ENCODE data around the gene HIVEP3. TPM values are rescaled to one million over a fixed set of nuclear protein-coding genes. Genes with fewer than 3 reads are reported as not detected.

Gene HIVEP3
- total RNA-seq, 1 donor from 2014 or later: 2.0 TPM

DNA sequence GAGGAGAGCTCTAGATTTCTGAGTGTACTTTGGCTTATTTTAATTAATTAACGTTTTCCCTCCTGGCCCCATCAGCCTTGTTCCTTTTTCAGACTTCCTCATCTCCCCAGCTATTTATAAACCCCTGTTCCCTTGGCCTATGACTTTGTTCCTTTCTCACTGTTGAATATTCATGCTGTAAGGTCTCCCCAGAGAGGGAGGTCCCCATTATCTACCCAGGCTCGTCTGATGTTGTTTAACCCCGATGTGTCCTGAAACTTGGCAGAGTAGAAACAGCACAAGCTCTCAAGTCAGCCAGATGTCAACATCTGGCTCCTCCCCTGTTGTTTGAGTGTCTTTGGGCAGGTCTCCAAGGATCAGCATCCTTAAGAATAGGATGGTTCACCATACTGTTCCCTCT lies 153.6 kb downstream of the HIVEP3 start:
- DNase-seq (ENCODE audit: low read depth): no peak

DNA sequence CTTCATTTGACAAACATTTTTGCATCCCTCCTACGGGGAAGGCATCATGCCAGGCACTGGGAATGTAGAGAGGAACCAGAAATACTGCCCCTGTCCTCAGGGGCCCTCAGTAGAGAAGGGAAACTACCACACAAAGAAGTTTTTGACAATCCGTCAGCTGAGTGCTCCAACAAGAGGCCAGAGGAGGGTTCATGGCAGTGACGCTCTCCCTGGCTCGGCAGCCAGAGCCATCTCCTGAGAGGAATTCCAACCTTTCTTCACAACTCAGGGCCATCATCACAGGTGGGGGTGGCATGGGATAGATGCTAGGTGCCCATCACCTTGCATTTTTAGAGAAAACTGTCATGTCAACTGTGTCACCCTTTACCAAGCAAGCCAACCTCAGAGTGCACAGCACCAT lies 154.1 kb downstream of the HIVEP3 start:
- DNase-seq (ENCODE audit: low read depth): no peak

DNA sequence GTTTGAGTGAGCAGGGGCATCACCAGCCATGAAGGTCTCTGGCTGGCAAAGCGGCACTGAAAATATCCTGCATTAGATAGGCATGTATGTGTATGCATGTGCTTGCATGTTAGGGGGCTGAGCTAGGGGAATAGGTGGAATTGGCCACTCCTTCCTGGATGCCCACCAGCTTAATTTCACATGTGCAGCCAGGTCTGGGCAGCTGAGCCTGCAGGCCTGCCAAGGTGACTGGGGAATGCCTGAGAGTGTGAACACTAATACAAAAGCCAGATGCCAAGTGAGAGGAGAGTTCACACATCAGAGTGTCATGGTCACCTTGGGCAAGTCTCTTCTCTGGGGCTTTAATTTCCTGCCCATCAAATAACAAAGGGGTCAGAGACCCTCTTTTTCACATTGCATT lies 155.9 kb downstream of the HIVEP3 start:
- no peak for DNase-seq (ENCODE audit: low read depth)

DNA sequence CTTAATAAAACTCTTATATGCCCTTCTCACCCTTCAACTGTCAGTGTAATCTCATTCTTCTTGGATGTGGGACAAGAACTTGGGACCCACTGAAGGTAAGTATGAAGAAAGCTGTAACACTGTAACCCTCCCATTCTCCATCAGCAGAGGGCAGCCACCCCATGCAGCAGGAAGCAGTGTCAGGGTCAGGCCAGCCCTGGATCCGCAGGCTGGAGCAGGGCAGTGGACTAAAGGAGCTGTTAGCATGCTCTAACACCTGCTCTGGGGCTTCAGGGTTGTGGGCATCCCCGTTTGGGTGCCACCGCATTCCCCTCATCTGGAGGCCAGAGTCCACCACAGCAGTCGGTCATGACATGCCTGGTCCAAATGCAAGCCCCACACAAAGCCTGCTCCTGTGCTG lies 156.5 kb downstream of the HIVEP3 start:
- DNase-seq (ENCODE audit: low read depth): peak; percentile 58

- no peak for DNase-seq (ENCODE audit: low read depth)
Observed at GRCh38 chr1:41758904-41759548, 159.7 kb downstream of the HIVEP3 start.

- DNase-seq (ENCODE audit: low read depth): no peak
Observed at GRCh38 chr1:41758500-41758899, 160.2 kb downstream of the HIVEP3 start.

DNA sequence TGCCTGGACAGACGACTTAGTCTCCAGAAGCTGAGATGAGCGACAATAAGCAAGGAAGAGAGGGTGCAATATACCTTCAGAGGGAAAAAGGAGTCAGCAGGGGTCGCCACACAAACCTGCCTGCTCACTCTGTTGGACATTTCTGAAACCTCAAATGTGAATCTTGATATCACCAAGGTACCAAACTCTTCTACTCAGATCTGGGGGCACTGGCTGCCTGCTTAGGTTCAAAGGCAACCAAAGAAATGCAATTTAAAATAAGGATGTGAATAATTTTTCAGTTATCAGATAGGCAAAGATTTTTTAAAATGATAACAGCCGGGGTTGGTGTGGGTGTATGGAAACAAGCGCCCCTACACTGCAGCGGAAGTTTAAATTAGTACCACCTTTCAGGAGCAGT lies 164.2 kb downstream of the HIVEP3 start:
- DNase-seq (ENCODE audit: low read depth): no peak

- DNase-seq (ENCODE audit: low read depth): no peak
Observed at GRCh38 chr1:41752514-41753170, 166.1 kb downstream of the HIVEP3 start.

GRCh38 chr1:41751804-41752513 lies 166.8 kb downstream of the HIVEP3 start:
- no peak for DNase-seq (ENCODE audit: low read depth)

DNA sequence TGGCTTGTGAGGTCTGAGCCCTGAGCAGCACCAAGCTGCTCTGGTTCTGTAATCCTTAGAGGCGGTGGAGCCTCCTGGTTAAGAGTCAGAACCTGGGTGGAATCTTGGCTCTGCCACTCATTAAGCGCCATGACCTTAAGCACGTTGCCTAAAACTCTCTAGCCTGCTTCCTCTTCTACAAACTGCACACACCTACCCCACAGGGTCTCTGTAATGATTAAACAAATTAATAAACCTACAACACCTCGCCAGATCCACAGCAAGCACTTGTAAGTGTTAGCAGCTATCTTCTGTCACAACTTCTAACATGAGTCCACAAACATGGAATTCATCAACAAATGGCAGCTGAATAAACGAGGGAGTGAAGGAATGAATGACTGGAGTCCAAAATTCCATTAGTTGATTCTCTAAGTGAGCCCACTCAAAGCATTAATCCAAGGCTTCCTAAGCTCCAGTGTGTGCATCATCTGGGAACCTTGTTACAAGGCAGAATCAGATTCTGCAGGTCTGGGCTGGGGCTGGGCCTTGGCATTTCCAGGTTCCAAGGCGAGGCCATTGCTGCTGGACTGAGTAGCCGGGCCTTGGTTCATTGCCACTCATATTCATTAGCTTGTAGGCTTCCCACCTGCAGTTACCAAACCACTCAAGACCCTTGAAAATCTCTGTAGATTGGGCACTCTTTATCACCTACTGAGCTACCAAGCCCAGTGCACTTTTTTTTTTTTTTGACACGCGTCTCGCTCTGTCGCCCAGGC lies 168.6 kb downstream of the HIVEP3 start:
- no peak for DNase-seq (ENCODE audit: low read depth)

DNA sequence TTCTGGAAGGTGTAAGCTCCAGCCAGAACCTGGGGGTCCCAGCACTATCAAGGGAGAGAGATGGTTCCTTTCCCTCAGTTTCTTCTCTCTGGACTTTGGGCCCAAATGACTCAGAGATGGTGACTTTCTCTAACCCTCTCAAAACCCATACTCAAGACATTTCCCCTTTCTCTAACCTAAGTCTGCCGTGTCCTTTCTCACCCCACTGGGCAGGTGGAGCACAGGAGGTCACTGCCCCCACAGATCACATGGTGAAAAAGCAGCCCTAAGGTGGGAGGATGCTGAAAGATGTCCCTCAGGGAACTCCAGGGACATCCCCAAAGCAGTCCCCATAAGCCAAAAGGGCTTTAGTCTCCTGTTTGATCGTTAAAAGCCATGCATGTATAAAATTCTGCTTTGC lies 173.7 kb downstream of the HIVEP3 start:
- no peak for DNase-seq (ENCODE audit: low read depth)

GRCh38 chr1:41743366-41743765 lies 175.4 kb downstream of the HIVEP3 start:
- no peak for DNase-seq (ENCODE audit: low read depth)

DNA sequence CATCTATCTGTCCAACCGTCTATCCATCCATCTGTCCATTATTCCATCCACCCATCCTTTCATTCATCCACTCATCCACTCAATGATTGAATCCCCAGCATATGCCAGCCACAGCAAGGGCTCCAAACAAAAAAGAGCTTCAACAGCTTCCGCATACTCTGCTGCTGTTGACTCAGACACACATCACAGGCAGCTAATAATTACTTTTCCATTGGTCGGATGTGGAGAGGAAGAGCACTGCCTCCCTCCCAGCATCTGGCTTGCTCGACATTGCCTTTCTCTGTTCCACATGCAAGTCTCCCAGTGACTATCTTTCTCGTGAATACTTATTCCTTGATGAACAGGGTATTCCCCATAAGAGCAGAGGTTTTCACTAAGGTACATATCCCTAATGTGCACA lies 176.5 kb downstream of the HIVEP3 start:
- DNase-seq (ENCODE audit: low read depth): no peak

DNA sequence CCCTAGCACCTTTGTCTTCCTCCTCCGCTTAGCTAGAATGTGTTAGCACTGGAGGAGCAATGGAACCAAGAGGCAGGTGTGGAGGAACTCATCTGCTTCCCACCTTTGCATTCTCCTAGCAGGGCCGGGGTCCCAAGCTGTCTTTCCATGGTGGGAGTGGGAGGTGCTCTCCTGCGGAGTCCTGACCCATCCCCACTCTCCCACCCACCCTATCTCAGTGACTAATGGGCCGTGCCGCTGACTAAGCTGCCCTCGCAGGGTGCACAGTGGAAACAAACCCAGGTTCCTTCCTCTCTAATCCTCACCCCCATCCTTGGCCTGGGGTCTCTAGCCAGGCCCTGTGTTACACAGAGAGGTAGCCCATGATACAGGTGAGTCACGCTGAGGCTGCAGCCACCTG lies 177.5 kb downstream of the HIVEP3 start:
- no peak for DNase-seq (ENCODE audit: low read depth)

- no peak for DNase-seq (ENCODE audit: low read depth)
Observed at GRCh38 chr1:41740630-41741239, 178.0 kb downstream of the HIVEP3 start.

DNA sequence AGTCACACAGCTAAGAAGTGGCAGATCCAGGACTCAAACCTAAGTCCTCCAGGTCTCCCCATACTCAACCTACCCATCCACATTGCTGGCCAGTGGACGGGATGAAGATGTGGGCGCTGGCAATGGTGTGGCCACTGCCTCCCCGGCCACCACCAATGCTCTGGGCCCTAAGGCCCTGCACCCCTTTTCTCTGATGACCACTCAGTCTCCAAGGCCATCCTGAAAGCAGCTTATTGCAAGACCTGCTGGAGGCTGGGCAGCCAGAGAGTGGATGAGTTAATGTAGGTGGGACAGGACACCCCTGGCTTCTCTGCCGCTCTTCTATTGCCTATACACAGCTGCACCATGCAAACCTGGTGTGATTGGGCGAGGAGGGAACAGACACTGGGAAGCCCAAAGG lies 178.7 kb downstream of the HIVEP3 start:
- no peak for DNase-seq (ENCODE audit: low read depth)

DNA sequence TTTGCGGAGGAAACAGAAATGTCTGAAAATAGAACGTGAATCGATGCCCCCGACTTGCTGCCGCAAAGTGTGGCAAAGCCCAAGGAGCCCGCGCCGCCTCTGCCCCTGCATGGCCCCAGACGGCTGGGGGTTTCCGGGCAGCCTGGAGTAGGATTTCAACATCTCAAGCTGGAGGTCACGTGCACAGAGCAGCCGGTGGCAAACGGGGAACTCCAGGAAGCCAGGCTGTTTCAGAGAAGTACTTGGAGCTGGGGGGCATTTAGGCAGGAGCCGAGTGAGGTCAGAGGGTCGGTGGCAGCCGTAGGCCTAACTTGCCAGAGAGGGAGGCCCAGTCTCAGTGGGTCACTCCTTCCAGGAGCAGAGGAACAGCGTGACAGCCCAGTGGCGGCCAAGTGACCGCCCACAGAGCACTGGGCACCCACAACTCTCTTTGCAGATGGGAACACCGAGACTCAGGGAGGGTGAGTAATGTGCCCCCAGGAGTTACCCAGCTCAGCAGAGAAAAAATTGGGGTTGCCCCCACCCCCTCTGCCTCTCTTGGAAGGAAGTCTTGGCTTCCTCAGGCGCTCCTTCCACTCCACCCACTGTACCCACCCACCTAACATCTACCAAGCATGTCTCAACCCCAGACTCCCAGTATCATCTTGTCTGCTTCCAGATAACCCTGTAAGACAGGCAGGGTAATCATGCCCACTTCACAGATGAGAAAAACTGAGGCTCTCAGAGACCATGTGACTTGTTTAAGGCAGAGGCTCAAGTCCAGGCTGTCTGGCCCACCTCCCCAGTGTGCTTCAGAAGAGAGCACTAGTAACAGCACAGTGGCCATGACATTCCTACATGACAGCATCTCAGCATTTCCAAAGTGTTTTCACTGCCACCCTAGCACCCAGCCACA lies 179.4 kb downstream of the HIVEP3 start:
- DNase-seq (ENCODE audit: low read depth): peak; percentile 89

DNA sequence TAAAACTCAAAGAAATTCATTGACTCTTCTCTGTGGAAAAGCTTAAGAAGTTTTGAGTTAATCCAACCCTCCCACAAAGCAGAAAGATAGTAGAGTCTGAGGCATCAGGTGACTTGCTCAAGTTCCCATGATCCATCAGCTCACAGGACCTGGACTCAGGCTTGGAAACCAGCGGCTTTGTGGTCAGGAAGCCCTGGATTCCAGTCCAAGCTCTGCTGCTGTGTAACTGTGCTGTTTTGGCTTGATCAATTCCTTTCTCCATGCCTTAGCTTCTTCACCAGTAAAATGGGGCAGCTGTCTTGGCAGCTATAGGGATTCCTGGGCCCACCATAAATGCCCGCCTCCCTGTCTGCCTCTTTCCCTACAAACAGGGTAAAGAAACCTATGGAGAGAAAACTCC lies 180.2 kb downstream of the HIVEP3 start:
- peak; percentile 69 for DNase-seq (ENCODE audit: low read depth)

DNA sequence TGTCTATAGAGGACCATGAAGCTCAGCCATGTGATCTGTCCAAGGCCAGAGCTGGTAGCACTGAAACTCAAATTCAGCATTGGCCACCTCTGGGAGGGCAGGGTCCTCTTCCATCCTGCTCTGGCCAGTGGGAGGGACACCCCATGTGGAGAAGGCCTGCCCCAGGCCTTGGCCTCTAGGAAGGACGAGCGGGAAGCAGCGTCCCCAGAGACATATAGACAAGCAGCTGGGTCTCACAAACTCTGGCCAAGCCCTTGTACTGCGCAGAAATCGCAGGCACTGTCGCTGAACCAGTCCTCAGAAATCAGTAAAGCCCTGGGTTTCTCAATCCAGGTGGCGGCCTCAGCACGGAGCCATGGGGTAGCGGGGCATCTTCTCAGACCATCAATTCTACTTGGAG lies 180.7 kb downstream of the HIVEP3 start:
- DNase-seq (ENCODE audit: low read depth): no peak

DNA sequence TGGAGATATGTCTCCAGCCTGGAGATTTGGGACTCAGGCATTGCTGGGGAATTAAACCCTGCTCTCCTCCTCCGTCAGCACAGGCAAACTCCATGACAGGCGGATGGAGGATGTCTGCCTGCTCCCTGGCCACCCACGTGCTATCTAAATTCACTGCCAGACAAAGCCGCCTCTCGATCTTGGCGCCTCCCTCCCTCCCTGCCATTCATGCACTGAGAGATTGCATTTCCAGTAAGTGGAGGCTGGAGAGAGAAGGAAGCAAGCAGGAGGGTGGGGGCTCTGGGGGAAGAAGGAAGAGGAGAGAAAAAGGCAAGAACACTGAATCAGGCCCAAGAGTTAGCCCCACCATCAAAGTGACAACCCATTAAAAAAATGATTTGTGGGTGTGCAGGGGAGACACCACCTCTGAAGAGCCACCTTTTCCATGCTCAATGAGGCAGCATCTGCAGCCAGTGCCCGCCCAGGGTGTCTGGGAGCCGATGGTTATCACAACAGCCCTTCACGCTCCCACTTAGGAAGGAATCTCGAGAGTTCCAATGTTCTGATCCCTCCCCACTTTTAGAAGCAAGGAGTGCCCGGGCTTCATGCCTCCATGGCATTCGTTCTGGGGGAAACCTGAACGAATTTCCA lies 183.0 kb downstream of the HIVEP3 start:
- DNase-seq (ENCODE audit: low read depth): no peak

All from myocyte (in vitro differentiated cells).